ENCODE data around the gene PAH.

PAH gene

DNA sequence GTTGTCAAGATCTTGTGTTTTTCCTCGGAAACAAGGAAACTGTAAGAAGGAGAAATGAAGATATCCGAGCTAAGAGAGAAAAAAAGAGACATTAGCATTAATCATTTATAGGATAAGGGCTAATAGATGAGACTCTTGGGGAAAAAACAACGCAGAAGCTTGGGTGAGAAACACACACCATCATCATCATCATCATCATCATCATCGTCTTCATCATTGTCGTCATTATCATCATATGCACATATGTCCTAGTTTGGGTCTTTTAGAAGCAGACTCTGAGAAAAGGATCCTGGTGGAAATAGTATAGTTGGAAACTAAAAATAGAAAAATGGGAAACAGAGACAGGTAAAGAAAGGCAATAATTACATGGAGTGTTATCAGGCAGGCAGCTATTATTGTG is 95.9 kb downstream of the PAH start:
- DNase-seq (ENCODE audit: low read depth in 2 of 2) = no peak

DNA sequence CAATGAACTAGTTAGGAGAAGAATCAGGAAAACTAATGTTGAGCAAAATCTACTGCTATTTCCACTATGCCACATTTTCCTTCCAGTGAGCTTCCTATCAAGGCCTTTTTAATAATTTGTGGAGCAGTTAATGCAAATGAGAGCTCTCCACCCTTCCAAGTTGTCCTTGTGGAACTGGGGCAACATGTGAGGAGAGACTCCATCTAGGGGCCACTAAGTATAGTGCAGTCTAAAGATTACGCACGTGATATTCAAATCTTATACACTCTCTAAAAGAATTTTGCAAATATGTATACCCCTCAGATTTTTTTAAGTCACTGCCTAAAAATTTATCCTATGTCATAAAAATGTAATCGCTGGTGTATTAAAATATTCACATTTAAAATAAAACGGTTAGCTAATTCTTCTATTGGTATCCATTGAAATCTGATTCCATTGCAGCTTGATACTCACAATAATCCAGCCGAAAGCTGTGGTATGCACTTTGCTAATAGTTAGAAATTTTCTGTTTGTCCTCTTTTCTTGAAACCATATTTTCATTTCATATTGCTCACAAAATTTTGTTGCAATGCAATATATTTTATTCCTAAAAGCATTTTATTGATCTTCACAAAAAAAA is 100.1 kb downstream of the PAH start:
- DNase-seq (ENCODE audit: low read depth in 2 of 2) = no peak

DNA sequence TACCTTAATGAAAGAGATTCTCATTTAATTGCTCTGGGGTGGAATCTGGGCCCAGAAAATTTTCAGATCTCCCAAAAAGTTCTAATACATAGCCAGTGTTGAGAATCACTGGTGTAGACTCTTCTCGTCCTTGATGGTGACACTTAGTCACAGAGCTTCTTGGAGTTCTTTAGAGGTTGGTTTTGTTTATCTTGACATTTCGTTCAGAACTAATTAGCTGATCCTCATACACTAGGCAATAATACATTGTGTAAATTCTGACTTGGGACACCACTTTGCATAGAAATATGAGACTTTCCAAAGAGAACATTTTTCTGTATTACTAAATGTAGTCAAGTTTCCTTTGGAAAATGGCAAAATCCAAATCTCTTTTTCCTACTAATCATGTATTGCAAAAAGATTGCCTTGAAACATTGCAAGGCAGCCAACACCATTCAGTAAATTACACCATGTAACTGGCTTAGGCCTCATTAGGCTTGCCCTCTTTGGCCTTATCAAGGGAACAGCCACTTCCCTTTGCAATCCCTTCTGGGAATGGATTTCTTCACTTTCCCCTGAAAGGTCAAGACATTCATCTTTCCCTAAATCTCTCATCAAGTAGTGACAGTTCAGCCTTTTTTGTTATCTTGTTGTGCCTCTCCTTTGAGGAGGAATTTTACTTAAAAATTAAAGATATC is 102.2 kb downstream of the PAH start:
- no peak for DNase-seq (ENCODE audit: low read depth in 2 of 2)

DNA sequence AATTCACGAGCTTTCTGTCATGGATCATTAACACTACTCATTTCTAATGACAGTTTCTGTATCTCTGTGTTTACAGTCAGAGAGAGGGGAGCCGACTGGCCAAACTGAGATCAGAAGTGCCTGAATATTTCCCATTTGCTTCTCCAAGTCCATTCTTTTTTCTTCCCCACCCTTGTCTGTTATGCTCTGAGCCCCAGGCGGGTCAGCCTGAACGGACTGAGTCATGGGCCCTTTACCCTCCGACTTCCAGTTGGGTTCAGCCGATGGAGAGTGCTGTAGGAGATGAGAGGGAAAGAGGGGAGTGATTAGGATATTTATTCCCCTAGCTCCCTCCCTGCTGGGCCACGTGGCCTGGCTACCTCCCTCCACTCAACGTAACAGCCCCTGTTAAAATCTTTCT is 104.7 kb downstream of the PAH start:
- DNase-seq (ENCODE audit: low read depth in 2 of 2) = no peak

DNA sequence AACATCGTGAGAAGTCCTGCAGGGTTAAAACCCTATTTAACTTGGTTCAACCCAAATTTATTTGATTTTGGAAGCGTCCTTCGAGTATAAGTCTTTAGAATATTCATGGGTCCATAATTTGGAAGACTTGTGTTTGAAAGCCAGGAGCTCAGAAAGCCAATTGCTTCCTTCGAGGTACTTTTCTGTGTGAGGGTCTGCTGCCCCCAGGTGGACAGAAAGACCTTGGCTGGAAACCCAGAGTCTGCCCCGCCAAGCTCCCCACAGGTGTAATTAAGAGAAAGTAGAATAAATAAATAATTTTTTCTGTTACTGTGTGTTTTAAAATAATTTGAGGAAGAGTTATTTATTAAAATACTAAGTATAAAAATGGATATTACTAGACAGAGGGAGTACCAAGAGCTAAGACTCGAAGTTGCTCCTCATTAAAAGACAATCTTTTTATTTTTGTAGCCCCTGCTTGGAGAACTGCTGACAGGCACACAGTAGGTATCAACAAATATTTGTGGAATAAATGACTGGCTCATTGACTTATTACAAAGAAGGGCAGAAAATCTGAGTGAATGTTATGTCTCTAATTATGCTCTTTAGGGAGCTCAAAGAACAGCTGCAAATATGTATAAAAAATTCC is 105.8 kb downstream of the PAH start:
- DNase-seq (ENCODE audit: low read depth in 2 of 2) = no peak

DNA sequence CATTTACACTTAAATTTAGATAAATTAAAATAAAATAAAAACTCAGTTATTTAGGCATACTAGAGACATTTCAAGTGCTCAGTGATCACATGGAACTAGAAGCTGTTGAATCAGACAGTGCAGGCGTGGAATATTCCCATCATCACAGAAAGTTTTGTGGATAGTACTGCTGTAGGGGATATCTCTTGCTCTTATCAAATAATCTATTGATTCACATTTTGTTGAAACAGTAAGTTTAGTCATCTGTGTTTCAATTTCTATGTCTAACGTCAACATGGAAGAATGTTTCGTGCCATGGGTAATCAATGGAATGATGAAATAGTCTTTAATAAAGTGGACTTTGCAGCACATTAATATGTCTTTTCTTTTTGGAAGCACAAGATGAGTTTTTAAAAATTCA is 108.6 kb downstream of the PAH start:
- DNase-seq (ENCODE audit: low read depth in 2 of 2) = no peak

DNA sequence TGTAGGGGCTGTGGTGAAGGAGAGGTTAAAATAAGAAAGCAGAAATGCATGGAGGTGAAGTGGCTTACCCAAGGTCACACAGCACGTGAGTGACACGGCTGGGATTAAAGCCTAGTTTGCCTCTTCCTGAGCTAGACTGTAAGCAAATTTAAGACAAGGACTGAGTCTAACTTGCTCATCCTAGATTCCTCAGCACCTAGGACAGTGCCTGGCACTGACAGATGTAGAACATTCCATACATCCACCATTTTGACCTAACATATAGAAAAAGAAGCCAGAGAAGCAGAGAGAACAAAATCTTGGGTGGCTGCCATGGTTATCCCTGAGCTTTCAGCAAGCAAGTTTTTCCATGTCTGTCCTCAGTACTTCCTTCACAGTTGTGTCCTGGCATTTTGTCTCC is 110.5 kb downstream of the PAH start:
- DNase-seq (ENCODE audit: low read depth in 2 of 2) = no peak

DNA sequence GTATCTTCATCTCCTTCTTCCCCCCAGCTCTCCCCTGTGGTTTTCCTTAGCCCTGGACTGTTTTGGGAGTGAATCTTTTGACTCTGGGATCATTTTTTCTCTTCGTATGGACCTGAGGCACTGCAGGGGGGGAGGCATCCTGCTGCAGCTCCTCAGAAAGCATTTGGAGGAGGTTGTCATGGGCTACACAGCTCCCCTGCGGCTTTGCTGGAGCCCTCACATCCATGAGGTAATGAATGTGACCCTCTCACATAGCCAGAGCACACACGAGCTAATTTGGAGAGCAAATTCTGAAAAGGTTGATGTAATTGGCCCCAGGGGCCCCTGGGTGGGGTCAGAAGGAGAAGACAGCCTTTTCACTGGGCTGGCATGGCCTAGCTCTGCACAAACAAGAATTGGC is 110.9 kb downstream of the PAH start:
- no peak for DNase-seq (ENCODE audit: low read depth in 2 of 2)

DNA sequence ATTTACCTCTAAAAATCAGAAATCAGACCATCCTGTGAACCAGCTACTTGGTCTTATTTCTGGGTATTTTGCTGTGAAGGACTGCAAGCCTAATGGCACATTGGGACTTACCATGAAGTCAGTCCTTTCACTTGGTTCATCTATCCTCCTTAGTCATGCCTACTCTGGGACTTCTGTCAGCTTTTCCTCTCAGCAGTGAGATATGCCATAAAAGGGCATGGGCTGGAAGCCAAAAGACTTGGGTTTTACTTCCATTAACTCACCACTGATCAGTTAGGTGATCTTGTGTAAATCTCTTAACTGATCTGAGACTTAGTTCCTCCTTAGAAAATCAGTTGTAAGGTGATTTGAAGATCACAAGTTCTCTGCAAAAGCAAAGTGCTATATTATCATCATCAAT is 116.5 kb downstream of the PAH start:
- DNase-seq (ENCODE audit: low read depth in 2 of 2) = no peak

DNA sequence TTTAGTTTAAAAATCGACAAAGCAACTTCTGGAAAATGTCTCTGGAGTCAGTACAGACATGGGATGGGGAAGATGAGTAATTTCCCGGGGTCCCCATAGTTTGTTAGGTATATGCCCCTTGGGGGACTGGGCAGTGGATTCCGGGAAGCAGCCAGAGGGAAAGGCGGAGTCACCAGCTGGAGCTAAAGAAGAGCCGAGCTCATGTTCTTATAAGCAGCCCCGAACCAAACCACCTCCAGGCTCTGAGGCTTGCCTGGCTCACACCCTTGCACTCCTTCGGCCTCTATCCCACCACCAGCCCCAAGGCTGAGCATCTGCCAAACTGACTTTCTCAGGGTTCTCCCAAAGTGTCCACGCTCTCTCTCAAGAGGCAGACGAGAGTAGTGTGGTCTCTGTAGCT is 117.8 kb downstream of the PAH start:
- no peak for DNase-seq (ENCODE audit: low read depth in 2 of 2)

DNA sequence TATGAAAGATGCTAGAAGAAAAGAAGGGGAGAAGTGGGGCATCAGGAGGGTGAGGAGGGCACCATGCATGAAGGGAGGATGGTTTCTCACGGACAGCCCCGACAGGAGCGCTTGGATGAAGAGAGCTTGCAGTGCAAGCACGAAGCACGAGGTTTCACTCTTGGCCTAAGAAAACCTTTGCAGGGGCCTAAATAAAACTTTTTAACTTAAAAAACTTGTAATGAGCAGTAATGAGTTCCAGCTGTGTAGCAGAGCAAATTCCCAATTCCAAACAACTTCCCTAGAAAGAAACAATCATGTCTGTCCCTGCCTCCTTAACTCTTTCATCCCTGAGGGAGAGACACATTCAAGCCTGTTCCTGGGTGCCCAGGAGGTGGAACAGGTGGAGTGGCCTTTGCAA is 119.5 kb downstream of the PAH start:
- no peak for DNase-seq (ENCODE audit: low read depth in 2 of 2)

DNA sequence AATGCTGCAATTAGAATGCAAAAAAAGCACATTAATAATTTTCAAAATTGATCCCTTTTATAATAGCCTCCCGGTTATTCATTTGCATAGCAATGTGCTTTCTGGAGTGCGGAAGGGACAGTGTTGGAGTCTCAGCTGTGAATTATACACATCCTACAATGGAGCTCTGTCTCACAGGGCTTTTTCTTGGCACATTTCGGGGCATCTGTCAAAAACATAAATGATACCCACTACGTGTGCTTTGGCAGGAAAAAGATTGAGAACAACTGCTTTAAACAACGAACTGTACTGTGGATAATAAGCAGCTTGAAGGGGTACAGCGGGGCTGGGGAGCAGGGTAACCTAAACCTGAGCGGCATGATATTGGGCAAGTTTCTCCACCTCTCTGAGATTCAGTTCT is 123.1 kb downstream of the PAH start:
- DNase-seq (ENCODE audit: low read depth in 2 of 2) = no peak

All from stimulated activated CD4-positive, alpha-beta T cell treated with anti-CD3 and anti-CD28 coated beads, Interleukin-1b, Interleukin-23, amount 100 ng/mL, for 4 hours (primary cell).